H1 (cell line): ENCODE results near the gene TCF7. TPM values are rescaled to one million over a fixed set of nuclear protein-coding genes. Genes with fewer than 3 reads are reported as not detected.
A peak's percentile ranks its signal among the peaks of the same experiment; 100 is the strongest.

ENCODE experiments used
- CTCF ChIA-PET: fragments of 300-600 bp; sonication (Branson Sonifier 250); formaldehyde crosslinking; loops from one replicate; lab custom pipeline; 2021; ENCODE audit not compliant: partially characterized antibody; lab: Charles Lee
- POLR2A ChIA-PET: fragments of 300-600 bp; sonication (Branson Sonifier 250); formaldehyde crosslinking; loops from one replicate; lab custom pipeline; 2021; ENCODE audit warnings: inconsistent platforms; ENCODE audit not compliant: partially characterized antibody; lab: Charles Lee
- DNase-seq, 2 experiments: peaks; one replicate each; pipeline versions ENCODE4 v3.0.0 to v3.0.0-alpha.2; 2010 to 2022; ENCODE audit warnings: low spot score in 2 of 2, low read depth in 1 of 2, mixed read lengths in 1 of 2
- FAIRE-seq: peaks from 2 replicates; lab custom pipeline; 2011; peaks lifted over from hg19 to GRCh38; lab: Jason Lieb, UNC
- H2AFZ ChIP-seq: 2 replicates; pipeline ENCODE4 v1.8.1; 2012; ENCODE audit warnings: low read length, inconsistent platforms
- H2AK5ac ChIP-seq: 2 replicates; pipeline ENCODE4 v1.6.1; 2013; ENCODE audit warnings: low read depth, low read length
- H2BK120ac ChIP-seq: replicated peaks from 2 replicates; pipeline ENCODE3; 2013; ENCODE audit warnings: low read depth, low read length, inconsistent platforms
- H2BK12ac ChIP-seq: 2 replicates; pipeline ENCODE4 v1.6.1; 2013; ENCODE audit warnings: low read depth, low read length
- H2BK15ac ChIP-seq: 2 replicates; pipeline ENCODE4 v1.6.1; 2013; ENCODE audit warnings: low read length
- H2BK20ac ChIP-seq: 2 replicates; pipeline ENCODE4 v1.6.1; 2013; ENCODE audit warnings: low read length
- H2BK5ac ChIP-seq: 2 replicates; pipeline ENCODE4 v1.6.1; 2013; ENCODE audit warnings: low read depth, low read length
- H3K14ac ChIP-seq: 2 replicates; pipeline ENCODE4 v1.6.1; 2013; ENCODE audit warnings: inconsistent platforms; ENCODE audit not compliant: insufficient read length
- H3K18ac ChIP-seq: 2 replicates; pipeline ENCODE4 v1.6.1; 2013; ENCODE audit warnings: low read length; ENCODE audit errors: extremely low read depth
- H3K23ac ChIP-seq: 2 replicates; pipeline ENCODE4 v1.6.1; 2013; ENCODE audit warnings: inconsistent platforms; ENCODE audit not compliant: insufficient read length
- H3K23me2 ChIP-seq: 2 replicates; pipeline ENCODE4 v1.6.1; 2013; ENCODE audit warnings: low read depth, low read length
- H3K27ac ChIP-seq: 2 replicates; pipeline ENCODE4 v1.6.1; 2011; ENCODE audit warnings: low read depth, low read length, inconsistent platforms
- H3K27me3 ChIP-seq, 4 experiments: replicated peaks in 1 of 4; 1 replicate in 1 of 4; 2 replicates in 3 of 4; pipeline versions ENCODE4 v1.6.1 to v1.8.1; 2011 to 2013; ENCODE audit warnings: low read length in 3 of 4, mild to moderate bottlenecking in 3 of 4, inconsistent platforms in 2 of 4, mixed read lengths in 2 of 4, moderate library complexity in 1 of 4; ENCODE audit not compliant: control insufficient read depth in 3 of 4, insufficient read depth in 3 of 4; ENCODE audit errors: extremely low read depth in 1 of 4
- H3K36me3 ChIP-seq, 4 experiments: 2 replicates each; pipeline versions ENCODE4 v1.6.1 to v1.8.1; 2011 to 2013; ENCODE audit warnings: mild to moderate bottlenecking in 4 of 4, low read length in 3 of 4, moderate library complexity in 2 of 4, control low read depth in 1 of 4, inconsistent platforms in 1 of 4; ENCODE audit not compliant: insufficient read depth in 4 of 4, control insufficient read depth in 2 of 4
- H3K4ac ChIP-seq: replicated peaks from 2 replicates; pipeline ENCODE3; 2013; ENCODE audit warnings: low read length, low read depth, mixed read lengths, inconsistent platforms; ENCODE audit not compliant: insufficient read length
- H3K4me1 ChIP-seq, 4 experiments: replicated peaks in 1 of 4; 1 replicate in 1 of 4; 2 replicates in 3 of 4; pipeline versions ENCODE4 v1.6.1 to v1.8.1; 2011 to 2013; ENCODE audit warnings: low read length in 3 of 4, inconsistent platforms in 2 of 4, mixed read lengths in 1 of 4; ENCODE audit not compliant: insufficient read depth in 4 of 4, control insufficient read depth in 3 of 4
- H3K4me2 ChIP-seq, 2 experiments: 2 replicates each; pipeline versions ENCODE4 v1.6.1 to v1.8.1; 2011 to 2013; ENCODE audit warnings: low read depth in 2 of 2, low read length in 2 of 2, control low read depth in 1 of 2, inconsistent platforms in 1 of 2, mild to moderate bottlenecking in 1 of 2; ENCODE audit not compliant: insufficient read depth in 1 of 2
- H3K4me3 ChIP-seq, 4 experiments: fragments of 200-600, 300-600 bp in 1 of 4; sonication (generic), shearing (Covaris generic), sonication (Bioruptor Twin) in 1 of 4; 2 replicates each; pipeline versions ENCODE4 v1.5.1 to v1.8.1; 2011 to 2016; ENCODE audit warnings: low read length in 4 of 4, low read depth in 3 of 4, control low read depth in 2 of 4, inconsistent platforms in 2 of 4, mild to moderate bottlenecking in 2 of 4, mixed read lengths in 1 of 4, moderate library complexity in 1 of 4; ENCODE audit not compliant: insufficient read depth in 2 of 4; ENCODE audit errors: extremely low read depth in 1 of 4
- H3K56ac ChIP-seq: replicated peaks from 2 replicates; pipeline ENCODE3; 2013; ENCODE audit warnings: low read depth, mild to moderate bottlenecking, mixed read lengths, low read length, inconsistent platforms; ENCODE audit not compliant: insufficient read length
- H3K79me1 ChIP-seq: 2 replicates; pipeline ENCODE4 v1.6.1; 2013; ENCODE audit warnings: low read depth, low read length, control low read depth
- H3K79me2 ChIP-seq, 2 experiments: 2 replicates each; pipeline versions ENCODE4 v1.6.1 to v1.8.1; 2012 to 2013; ENCODE audit warnings: low read length in 2 of 2, mild to moderate bottlenecking in 2 of 2, inconsistent platforms in 1 of 2; ENCODE audit not compliant: insufficient read depth in 2 of 2, control insufficient read depth in 1 of 2
- H3K9ac ChIP-seq, 4 experiments: replicated peaks in 1 of 4; 1 replicate in 1 of 4; 2 replicates in 3 of 4; pipeline versions ENCODE4 v1.6.1 to v1.8.1; 2011 to 2013; ENCODE audit warnings: low read depth in 3 of 4, low read length in 3 of 4, control low read depth in 2 of 4, mild to moderate bottlenecking in 2 of 4, moderate library complexity in 2 of 4, inconsistent platforms in 1 of 4; ENCODE audit errors: extremely low read depth in 1 of 4
- H3K9me3 ChIP-seq, 2 experiments: 2 replicates each; pipeline versions ENCODE4 v1.6.1 to v1.8.1; 2012 to 2013; ENCODE audit warnings: mild to moderate bottlenecking in 2 of 2, moderate library complexity in 2 of 2, control low read depth in 1 of 2, inconsistent platforms in 1 of 2, low read depth in 1 of 2, low read length in 1 of 2, mixed read lengths in 1 of 2; ENCODE audit not compliant: insufficient read depth in 2 of 2
- H4K20me1 ChIP-seq, 2 experiments: replicated peaks in 1 of 2; 2 replicates each; pipeline versions ENCODE3 to v1.8.1; 2011 to 2013; ENCODE audit warnings: inconsistent platforms in 2 of 2, low read length in 2 of 2, mild to moderate bottlenecking in 1 of 2; ENCODE audit not compliant: insufficient read depth in 2 of 2, control insufficient read depth in 1 of 2
- H4K5ac ChIP-seq: 2 replicates; pipeline ENCODE4 v1.6.1; 2013; ENCODE audit warnings: low read length, low read depth, mixed read lengths, inconsistent platforms; ENCODE audit not compliant: insufficient read length
- H4K8ac ChIP-seq: 2 replicates; pipeline ENCODE4 v1.8.0; 2013; ENCODE audit warnings: mild to moderate bottlenecking, moderate library complexity, low read length, inconsistent platforms; ENCODE audit not compliant: insufficient read depth; ENCODE audit errors: extremely low read depth
- H4K91ac ChIP-seq: replicated peaks from 2 replicates; pipeline ENCODE3; 2013; ENCODE audit warnings: low read length, mixed read lengths, inconsistent platforms; ENCODE audit not compliant: insufficient read length
- ASH2L ChIP-seq: fragments of 200-600, 300-600 bp; sonication (generic); IDR thresholded peaks from one replicate; pipeline ENCODE4 v1.7.1; 2017; ENCODE audit warnings: low read length
- BACH1 ChIP-seq: IDR thresholded peaks from 2 replicates; pipeline ENCODE4 v1.6.1; 2012; ENCODE audit warnings: low read length, improper control_type of control experiment
- CTBP2 ChIP-seq: IDR thresholded peaks from 2 replicates; pipeline ENCODE4 v1.7.0; 2011; ENCODE audit warnings: borderline replicate concordance, mild to moderate bottlenecking, moderate library complexity, mixed read lengths, low read length; ENCODE audit not compliant: insufficient read depth, insufficient read length
- EGR1 ChIP-seq: IDR thresholded peaks from 2 replicates; pipeline ENCODE4 v1.6.1; 2011; ENCODE audit warnings: low read depth, low read length, borderline replicate concordance
- HDAC2 ChIP-seq, 2 experiments: fragments of 300-600 bp in 1 of 2; sonication (generic) in 1 of 2; IDR thresholded peaks; 2 replicates each; pipeline ENCODE4 v1.6.1; 2011 to 2012; ENCODE audit warnings: low read depth in 2 of 2, low read length in 2 of 2, mild to moderate bottlenecking in 2 of 2, moderate library complexity in 2 of 2, borderline replicate concordance in 1 of 2, inconsistent platforms in 1 of 2
- RFX5 ChIP-seq: IDR thresholded peaks from 2 replicates; pipeline ENCODE4 v1.6.1; 2011; ENCODE audit warnings: low read depth, low read length, improper control_type of control experiment, borderline replicate concordance
- SIN3A ChIP-seq, 2 experiments: IDR thresholded peaks in 1 of 2; conservative IDR thresholded peaks in 1 of 2; 2 replicates each; pipeline ENCODE4 v1.6.1; 2011 to 2012; ENCODE audit warnings: low read length in 2 of 2, improper control_type of control experiment in 1 of 2, low read depth in 1 of 2, mild to moderate bottlenecking in 1 of 2
- SP1 ChIP-seq: IDR thresholded peaks from 2 replicates; pipeline ENCODE4 v1.6.1; 2011; ENCODE audit warnings: low read depth, low read length
- whole genome bisulfite sequencing, 2 experiments: shearing (Covaris generic) in 1 of 2; methylation state at CpG; one replicate each; pipeline versions ENCODE4 v1.1.6 to v1.1.7; 2013 to 2015; ENCODE audit warnings: low lambda C conversion rate in 2 of 2, mixed read lengths in 2 of 2, inconsistent platforms in 1 of 2, low coverage in 1 of 2, missing lambda C conversion rate in 1 of 2; ENCODE audit not compliant: insufficient replicate concordance in 2 of 2, insufficient coverage in 1 of 2, insufficient read length in 1 of 2; ENCODE audit errors: extremely low coverage in 1 of 2, missing lambda C conversion rate in 1 of 2; 5-methylcytosine and 5-hydroxymethylcytosine counted together
- polyA plus RNA-seq, 7 experiments: library from polyadenylated mRNA; depleted of rRNA in 3 of 7; stranded (reverse) in 5 of 7; unstranded in 2 of 7; fragments of >200 nt in 5 of 7; fragments of 200-250 nt in 2 of 7; gene quantifications; 1 replicate in 5 of 7; 2 replicates in 1 of 7; 4 replicates in 1 of 7; pipeline versions ENCODE4 v1.2.1 to v1.2.3, GENCODE V29; 2011 to 2013; ENCODE audit warnings: missing spikeins in 2 of 7, mixed read lengths in 2 of 7
- total RNA-seq: library from RNA; stranded (reverse); fragmentation: NEBNext Ultra II Directional; extraction: Animal tissue kit (Norgen Biotek cat#: 25700); gene quantifications from 2 replicates; pipeline ENCODE4 v1.2.1, GENCODE V29; 2021
- TF ChIP-seq, protein P1 (sequence below): IDR thresholded peaks from 2 replicates; pipeline ENCODE4 v1.6.1; 2012; ENCODE audit warnings: inconsistent platforms

Gene TCF7
- total and polyA plus RNA-seq, 2 of the 8 experiments (the other 6 are each of a cell fraction or from before 2014, with no cell fraction given), result 4.7 to 8.5 TPM

DNA sequence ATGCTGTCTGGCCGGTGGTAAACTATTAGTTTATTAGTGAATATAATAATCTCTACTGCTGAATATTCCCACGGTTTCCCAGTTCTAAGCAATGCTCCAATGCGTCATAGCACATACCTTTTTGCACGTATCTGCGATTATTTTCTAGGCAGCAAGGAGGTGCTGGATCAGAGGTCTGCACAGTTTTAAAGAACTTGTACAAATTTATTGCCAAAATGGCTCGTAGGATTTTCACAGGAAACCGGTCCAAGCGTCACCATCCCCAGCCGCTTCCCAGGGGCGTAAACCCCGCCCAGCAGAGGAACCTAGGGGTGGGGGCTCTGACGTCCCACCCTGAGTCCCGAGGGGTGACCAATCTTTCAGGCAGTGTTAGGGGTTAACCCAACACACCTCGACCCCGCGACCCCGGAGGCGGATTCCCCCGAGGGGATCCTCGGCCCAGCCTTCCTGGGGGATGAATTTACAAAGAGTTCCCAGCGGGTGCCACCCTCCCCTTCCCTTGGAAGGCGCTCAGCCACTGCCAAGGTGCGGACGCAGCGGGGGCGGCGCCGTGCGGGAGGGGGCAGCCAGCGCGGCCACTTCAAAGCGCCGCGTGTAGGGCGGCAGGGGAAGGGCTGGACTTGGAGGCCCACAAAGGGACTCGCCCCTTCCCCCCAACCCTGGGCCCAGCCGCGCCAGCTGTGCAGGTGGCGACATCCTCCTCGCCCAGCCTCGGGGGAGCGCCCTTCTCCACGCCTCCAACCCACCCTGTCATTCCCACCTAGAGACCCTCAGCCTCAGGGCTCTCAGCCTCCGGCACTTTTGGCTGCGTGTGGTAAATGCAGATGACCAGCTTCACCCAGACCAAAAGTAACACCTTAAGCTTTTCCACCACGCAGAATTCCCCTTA lies 43.5 kb upstream of the TCF7 start:
- no peaks in the 10 kb centered on the region; a peak in 1 of 8 replicates for H3K36me3 ChIP-seq
- 0 out of 2 replicates have a peak overlapping the region, but pooled peaks have one; percentile 71 for H2BK12ac ChIP-seq
- ChIA-PET POLR2A (no interaction called here), CTCF (interaction anchor here (0.6 to 4.0 kb wide), 7 partner anchors 13 to 82 kb away, joined by 3 to 34 read pairs (median 14); no protein-coding TSS in a partner anchor)
- 15% methylated on average over 36 of the region's 46 CpGs; no CpG with 5 or more reads in 1 of the 2 experiments for WGBS, 2 experiments
- H3K23me2 ChIP-seq, result peaks cover 6% of the 10 kb centered on the region; the same call in 1 of the 2 replicates
- peak overlapping the region; percentile 32 for H3K56ac ChIP-seq
- no peak overlapping the region for H3K23ac ChIP-seq
- no peak overlapping the region; the same call in 1 of the 2 replicates for H2BK20ac ChIP-seq
- no peak overlapping the region for H3K14ac ChIP-seq
- H4K8ac ChIP-seq, result no peak overlapping the region
- H3K79me1 ChIP-seq, result no peaks in the 10 kb centered on the region
- peaks cover 0 to 7% (median 2%) of the 10 kb centered on the region in 4 experiments; a peak in 4 of 7 replicates for H3K4me1 ChIP-seq
- H3K4me2 ChIP-seq, result peak overlapping the region; percentile 56 to 77
- H2AK5ac ChIP-seq, result no peak overlapping the region
- no peak overlapping the region for H4K5ac ChIP-seq
- no peak overlapping the region for H2AFZ ChIP-seq
- H3K9ac ChIP-seq, result no peak overlapping the region; a peak in 1 of 7 replicates
- peaks cover 0 to 8% (median 3%) of the 10 kb centered on the region in 4 experiments; a peak in 4 of 7 replicates for H3K27me3 ChIP-seq
- H3K79me2 ChIP-seq, result no peaks in the 10 kb centered on the region
- no peaks in the 10 kb centered on the region for H3K9me3 ChIP-seq
- peak overlapping the region; percentile 14 to 57 (median 46) for H3K4me3 ChIP-seq
- H2BK15ac ChIP-seq, result no peak overlapping the region; the same call in 1 of the 2 replicates
- H4K91ac ChIP-seq, result no peak overlapping the region
- no peak overlapping the region for H3K27ac ChIP-seq
- no peak overlapping the region for H2BK120ac ChIP-seq
- no peak for FAIRE-seq
- no peak overlapping the region for H3K4ac ChIP-seq
- H2BK5ac ChIP-seq, result peak overlapping the region; percentile 32; the same call in 1 of the 2 replicates
- peak overlapping the region; percentile 94 for H3K18ac ChIP-seq
- peak in 1 of 2 experiments; percentile 75 for DNase-seq
- no peaks in the 10 kb centered on the region for H4K20me1 ChIP-seq
- TF ChIP-seq ASH2L (peak; percentile 45), SP1 (no peak), SIN3A (conservative IDR thresholded peaks at IDR 0.05 in 1 of 2, IDR thresholded peaks at IDR 0.05 in 1 of 2; ENCODE audit: low read depth in 1 of 2, low read length in 2 of 2) (0 out of 4 replicates have a peak, but pooled peaks of 1 of the 2 experiments have one; percentile 35), CTBP2 (peak; percentile 86), EGR1 (no peak), HDAC2 (IDR thresholded peaks at IDR 0.05; ENCODE audit: borderline replicate concordance in 1 of 2, low read depth in 2 of 2, low read length in 2 of 2) (0 out of 4 replicates have a peak, but pooled peaks of 1 of the 2 experiments have one; percentile 74), RFX5 (no peak), BACH1 (no peak)
- TF ChIP-seq, protein P1, sequence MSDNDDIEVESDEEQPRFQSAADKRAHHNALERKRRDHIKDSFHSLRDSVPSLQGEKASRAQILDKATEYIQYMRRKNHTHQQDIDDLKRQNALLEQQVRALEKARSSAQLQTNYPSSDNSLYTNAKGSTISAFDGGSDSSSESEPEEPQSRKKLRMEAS, result peak; percentile 74
